ENCODE data around the gene PRM1. TPM values are rescaled to one million over a fixed set of nuclear protein-coding genes. Genes with fewer than 3 reads are reported as not detected.

The PRM1 gene
- total RNA-seq, 2 experiments from 2014 or later, result not detected

- no TSS peak for BruUV-seq (replicated peaks)
- Histone ChIP-seq H4K20me1 (ENCODE audit: insufficient read depth, low read length) (no peaks in the 10 kb centered on the region), H3K4me2 (ENCODE audit: low read length) (no peak overlapping the region), H3K4me1 (ENCODE audit: insufficient read depth, low read length, poor library complexity, severe bottlenecking) (peaks cover 8% of the 10 kb centered on the region), H3K4me3 (ENCODE audit: low read depth, low read length, poor library complexity, severe bottlenecking) (no peak overlapping the region), H3K9me2 (ENCODE audit: insufficient read depth, low read length) (no peaks in the 10 kb centered on the region), H3K36me3 (ENCODE audit: insufficient read depth, low read length) (no peaks in the 10 kb centered on the region), H3K79me2 (ENCODE audit: insufficient read depth, low read depth, low read length) (no peaks in the 10 kb centered on the region), H3K27ac (ENCODE audit: low read depth, low read length, poor library complexity, severe bottlenecking) (no peak overlapping the region), H3K9me3 (ENCODE audit: low read length) (no peaks in the 10 kb centered on the region), H2AFZ (ENCODE audit: low read length) (no peak overlapping the region)
- no peak for DNase-seq (ENCODE audit: low spot score)
- CTCF ChIA-PET (ENCODE audit: unreplicated experiment), result no interaction called here
- no peak for TF ChIP-seq EZH2phosphoT487 (IDR thresholded peaks at IDR 0.05; ENCODE audit: borderline replicate concordance, low read depth, low read length)
- TF ChIP-seq, protein P1, sequence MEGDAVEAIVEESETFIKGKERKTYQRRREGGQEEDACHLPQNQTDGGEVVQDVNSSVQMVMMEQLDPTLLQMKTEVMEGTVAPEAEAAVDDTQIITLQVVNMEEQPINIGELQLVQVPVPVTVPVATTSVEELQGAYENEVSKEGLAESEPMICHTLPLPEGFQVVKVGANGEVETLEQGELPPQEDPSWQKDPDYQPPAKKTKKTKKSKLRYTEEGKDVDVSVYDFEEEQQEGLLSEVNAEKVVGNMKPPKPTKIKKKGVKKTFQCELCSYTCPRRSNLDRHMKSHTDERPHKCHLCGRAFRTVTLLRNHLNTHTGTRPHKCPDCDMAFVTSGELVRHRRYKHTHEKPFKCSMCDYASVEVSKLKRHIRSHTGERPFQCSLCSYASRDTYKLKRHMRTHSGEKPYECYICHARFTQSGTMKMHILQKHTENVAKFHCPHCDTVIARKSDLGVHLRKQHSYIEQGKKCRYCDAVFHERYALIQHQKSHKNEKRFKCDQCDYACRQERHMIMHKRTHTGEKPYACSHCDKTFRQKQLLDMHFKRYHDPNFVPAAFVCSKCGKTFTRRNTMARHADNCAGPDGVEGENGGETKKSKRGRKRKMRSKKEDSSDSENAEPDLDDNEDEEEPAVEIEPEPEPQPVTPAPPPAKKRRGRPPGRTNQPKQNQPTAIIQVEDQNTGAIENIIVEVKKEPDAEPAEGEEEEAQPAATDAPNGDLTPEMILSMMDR (conservative IDR thresholded peaks at IDR 0.05; ENCODE audit: low read length), result no peak
- POLR2A ChIA-PET, result no interaction called here
- intact Hi-C loops (cut with micrococcal nuclease; ENCODE audit: unreplicated experiment), result no loop called here
Measured at GRCh38 chr16:11242658-11243057, 38.5 kb downstream of the PRM1 start.

- Histone ChIP-seq H2AFZ (ENCODE audit: low read length) (no peak overlapping the region), H3K79me2 (ENCODE audit: insufficient read depth, low read depth, low read length) (no peaks in the 10 kb centered on the region), H3K4me1 (ENCODE audit: insufficient read depth, low read length, poor library complexity, severe bottlenecking) (peaks cover 8% of the 10 kb centered on the region), H3K4me2 (ENCODE audit: low read length) (no peak overlapping the region), H3K4me3 (ENCODE audit: low read depth, low read length, poor library complexity, severe bottlenecking) (no peak overlapping the region), H3K9me3 (ENCODE audit: low read length) (no peaks in the 10 kb centered on the region), H3K27ac (ENCODE audit: low read depth, low read length, poor library complexity, severe bottlenecking) (no peak overlapping the region), H3K36me3 (ENCODE audit: insufficient read depth, low read length) (no peaks in the 10 kb centered on the region), H3K9me2 (ENCODE audit: insufficient read depth, low read length) (no peaks in the 10 kb centered on the region), H4K20me1 (ENCODE audit: insufficient read depth, low read length) (no peaks in the 10 kb centered on the region)
- CTCF ChIA-PET (ENCODE audit: unreplicated experiment), result no interaction called here
- TF ChIP-seq, protein P1 (conservative IDR thresholded peaks at IDR 0.05; ENCODE audit: low read length), result no peak
- POLR2A ChIA-PET, result no interaction called here
- DNase-seq (ENCODE audit: low spot score), result no peak
- no TSS peak for BruUV-seq (replicated peaks)
- intact Hi-C loops (cut with micrococcal nuclease; ENCODE audit: unreplicated experiment), result no loop called here
Measured at GRCh38 chr16:11241480-11242204, 39.5 kb downstream of the PRM1 start.

DNA sequence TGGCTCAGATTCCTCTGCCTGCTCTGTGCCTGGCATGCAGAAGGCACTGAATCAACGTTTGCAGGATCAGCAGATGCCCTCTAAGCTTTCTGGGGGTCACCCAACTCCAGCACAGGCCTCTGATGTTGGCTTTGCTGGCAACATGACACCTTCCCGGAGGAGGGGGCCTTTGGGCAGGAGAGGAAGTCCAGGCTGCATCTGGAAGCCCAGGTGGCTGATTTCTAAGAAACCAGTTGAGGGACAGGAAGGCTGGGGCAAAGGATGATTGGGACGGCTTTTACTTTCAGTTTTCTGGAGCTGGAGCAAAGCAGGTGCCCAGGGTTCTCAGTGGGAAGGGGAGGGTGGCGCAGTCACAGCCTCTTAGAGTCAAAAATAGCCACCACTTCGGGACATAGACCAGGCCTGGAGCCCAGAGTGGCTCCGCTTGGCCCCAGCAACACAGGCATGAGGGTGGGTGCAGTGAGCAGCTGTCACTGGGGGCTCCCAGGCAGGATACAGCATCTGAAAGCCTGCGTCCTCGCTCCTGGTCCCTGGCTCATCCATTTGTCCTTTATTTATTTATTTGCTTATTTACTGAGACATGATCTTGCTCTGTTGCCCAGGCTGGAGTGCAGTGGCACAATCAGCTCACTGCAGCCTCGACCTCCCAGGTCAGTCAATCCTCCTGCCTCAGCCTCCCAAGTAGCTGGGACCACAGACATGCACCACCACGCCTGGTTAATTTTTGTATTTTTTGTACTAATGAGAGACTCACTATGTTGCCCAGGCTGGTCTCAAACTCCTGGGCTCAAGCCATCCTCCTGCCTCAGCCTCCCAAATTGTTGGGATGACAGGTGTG lies 40.3 kb downstream of the PRM1 start:
- Histone ChIP-seq H3K4me1 (ENCODE audit: insufficient read depth, low read length, poor library complexity, severe bottlenecking) (peaks cover 8% of the 10 kb centered on the region), H3K4me2 (ENCODE audit: low read length) (peak overlapping the region; percentile 30; the same call in 1 of the 2 replicates), H3K9me2 (ENCODE audit: insufficient read depth, low read length) (no peaks in the 10 kb centered on the region), H3K4me3 (ENCODE audit: low read depth, low read length, poor library complexity, severe bottlenecking) (no peak overlapping the region), H3K36me3 (ENCODE audit: insufficient read depth, low read length) (no peaks in the 10 kb centered on the region), H3K9me3 (ENCODE audit: low read length) (no peaks in the 10 kb centered on the region), H4K20me1 (ENCODE audit: insufficient read depth, low read length) (no peaks in the 10 kb centered on the region), H3K27ac (ENCODE audit: low read depth, low read length, poor library complexity, severe bottlenecking) (no peak overlapping the region), H2AFZ (ENCODE audit: low read length) (no peak overlapping the region), H3K79me2 (ENCODE audit: insufficient read depth, low read depth, low read length) (no peaks in the 10 kb centered on the region)
- ChIA-PET POLR2A (no interaction called here), CTCF (ENCODE audit: unreplicated experiment) (no interaction called here)
- no TSS peak for BruUV-seq (replicated peaks)
- no peak for DNase-seq (ENCODE audit: low spot score)
- no peak for TF ChIP-seq EZH2phosphoT487 (IDR thresholded peaks at IDR 0.05; ENCODE audit: borderline replicate concordance, low read depth, low read length)
- TF ChIP-seq, protein P1 (conservative IDR thresholded peaks at IDR 0.05; ENCODE audit: low read length), result no peak
- intact Hi-C loops (cut with micrococcal nuclease; ENCODE audit: unreplicated experiment), result no loop called here

All from OCI-LY7 (cell line).